Measurements from ENCODE around the gene GRIK2. TPM values are rescaled to one million over a fixed set of nuclear protein-coding genes. Genes with fewer than 3 reads are reported as not detected.

The GRIK2 gene
- polyA plus RNA-seq, 1 of the 3 experiments (the other 2 are of a cell fraction) = 0.30 TPM

- no peak overlapping the region for H3K27ac ChIP-seq (ENCODE audit: low read depth in 2 of 2, low read length in 1 of 2)
- no peaks in the 10 kb centered on the region for H3K27me3 ChIP-seq (ENCODE audit: insufficient read depth)
- no peaks in the 10 kb centered on the region for H3K9me3 ChIP-seq
- H3K9ac ChIP-seq = no peak overlapping the region
- H3K4me3 ChIP-seq (ENCODE audit: low read depth in 2 of 2, low read length in 1 of 2) = no peak overlapping the region
- H3K9me2 ChIP-seq = no peaks in the 10 kb centered on the region
- 51% methylated on average over 3 of the region's 3 CpGs for WGBS (ENCODE audit: low lambda C conversion rate)
- H2AFZ ChIP-seq (ENCODE audit: low read depth) = no peak overlapping the region
- no peak for DNase-seq
- no peaks in the 10 kb centered on the region for H3F3A ChIP-seq (replicated peaks; ENCODE audit: insufficient read depth)
- no peaks in the 10 kb centered on the region for H3K4me1 ChIP-seq (ENCODE audit: control insufficient read depth in 1 of 2, insufficient read depth in 2 of 2, low read depth in 1 of 2, low read length in 1 of 2)
- ChIA-PET POLR2A (no interaction called here), CTCF (no interaction called here)
- H3K4me2 ChIP-seq = no peak overlapping the region
- H4K20me1 ChIP-seq (ENCODE audit: insufficient read depth) = no peaks in the 10 kb centered on the region
- H3K79me2 ChIP-seq (ENCODE audit: insufficient read depth) = no peaks in the 10 kb centered on the region
- TF ChIP-seq MAX (IDR thresholded peaks at IDR 0.05; ENCODE audit: low read depth) (no peak), PBX3 (IDR thresholded peaks at IDR 0.05) (no peak), USF2 (IDR thresholded peaks at IDR 0.05; ENCODE audit: borderline replicate concordance, low read depth, low read length) (no peak), NFIC (IDR thresholded peaks at IDR 0.05; ENCODE audit: borderline replicate concordance) (no peak), EZH2phosphoT487 (IDR thresholded peaks at IDR 0.05; ENCODE audit: borderline replicate concordance, low read depth) (no peak), ZBTB33 (IDR thresholded peaks at IDR 0.05; ENCODE audit: borderline replicate concordance, low read depth) (no peak), FOXM1 (IDR thresholded peaks at IDR 0.05; ENCODE audit: low read depth) (no peak), SMC3 (IDR thresholded peaks at IDR 0.05; ENCODE audit: low read depth, low read length) (no peak), FOSL2 (IDR thresholded peaks at IDR 0.05; ENCODE audit: borderline replicate concordance, low read depth) (no peak)
- no peaks in the 10 kb centered on the region for H3K36me3 ChIP-seq (replicated peaks in 1 of 2; ENCODE audit: control insufficient read depth in 1 of 2, insufficient read depth in 2 of 2, low read length in 1 of 2)
These were observed 194.8 kb downstream of the GRIK2 start for GRCh38 chr6:101588343-101588742.

GRCh38 chr6:101595276-101595675 lies 201.8 kb downstream of the GRIK2 start:
- Histone ChIP-seq H3K9me2 (no peaks in the 10 kb centered on the region), H2AFZ (ENCODE audit: low read depth) (no peak overlapping the region), H3K27ac (ENCODE audit: low read depth in 2 of 2, low read length in 1 of 2) (no peak overlapping the region), H3K4me1 (ENCODE audit: control insufficient read depth in 1 of 2, insufficient read depth in 2 of 2, low read depth in 1 of 2, low read length in 1 of 2) (no peaks in the 10 kb centered on the region), H3K4me2 (no peak overlapping the region), H3K36me3 (replicated peaks in 1 of 2; ENCODE audit: control insufficient read depth in 1 of 2, insufficient read depth in 2 of 2, low read length in 1 of 2) (no peaks in the 10 kb centered on the region), H3K27me3 (ENCODE audit: insufficient read depth) (no peaks in the 10 kb centered on the region), H3F3A (replicated peaks; ENCODE audit: insufficient read depth) (no peaks in the 10 kb centered on the region), H4K20me1 (ENCODE audit: insufficient read depth) (no peaks in the 10 kb centered on the region), H3K9me3 (no peaks in the 10 kb centered on the region), H3K9ac (no peak overlapping the region), H3K4me3 (ENCODE audit: low read depth in 2 of 2, low read length in 1 of 2) (no peak overlapping the region), H3K79me2 (ENCODE audit: insufficient read depth) (no peaks in the 10 kb centered on the region)
- CTCF ChIA-PET = no interaction called here
- DNase-seq = no peak
- no peak for TF ChIP-seq MEF2A (IDR thresholded peaks at IDR 0.05; ENCODE audit: borderline replicate concordance, low read depth)
- no peak for TF ChIP-seq FOXM1 (IDR thresholded peaks at IDR 0.05; ENCODE audit: low read depth)
- no peak for TF ChIP-seq USF2 (IDR thresholded peaks at IDR 0.05; ENCODE audit: borderline replicate concordance, low read depth, low read length)
- TF ChIP-seq GATA2 (CRISPR knock-in tag; IDR thresholded peaks at IDR 0.05) = no peak
- TF ChIP-seq GABPA (IDR thresholded peaks at IDR 0.05; ENCODE audit: low read depth) = no peak
- no peak for TF ChIP-seq REST (IDR thresholded peaks at IDR 0.05; ENCODE audit: low read depth, low read length)
- TF ChIP-seq FOXJ3 (CRISPR knock-in tag; IDR thresholded peaks at IDR 0.05) = no peak
- no peak for TF ChIP-seq POLR2AphosphoS5 (IDR thresholded peaks at IDR 0.05; ENCODE audit: low read depth, low read length)
- POLR2A ChIA-PET = no interaction called here
